Measurements from ENCODE around the gene RPL13A.
"Not testable (repeated sequence)": the region's sequence is repeated elsewhere in the genome, so short reads cannot be mapped to it uniquely, and the experiment has no call there.

RPL13A gene

GRCh38 chr19:49458567-49458903 is 28.9 kb upstream of the RPL13A start:
- DNase-seq = no peak

GRCh38 chr19:49459388-49459787 is 28.0 kb upstream of the RPL13A start:
- DNase-seq = no peak

- not testable (repeated sequence) for DNase-seq
These were observed 26.3 kb upstream of the RPL13A start for GRCh38 chr19:49461130-49461529.

GRCh38 chr19:49461656-49462055 is 25.8 kb upstream of the RPL13A start:
- DNase-seq = no peak

- no peak for DNase-seq
These were observed 24.9 kb upstream of the RPL13A start for GRCh38 chr19:49462492-49462891.

- no peak for DNase-seq
These were observed 23.3 kb upstream of the RPL13A start for GRCh38 chr19:49463960-49464740.

- DNase-seq = no peak
These were observed 22.0 kb upstream of the RPL13A start for GRCh38 chr19:49465371-49465770.

- no peak for DNase-seq
These were observed 19.2 kb upstream of the RPL13A start for GRCh38 chr19:49468199-49468598.

GRCh38 chr19:49468746-49469447 is 18.5 kb upstream of the RPL13A start:
- peak in 2 of 4 experiments; percentile 56 to 80 for DNase-seq

- peak in 2 of 4 experiments; percentile 25 to 45 for DNase-seq
These were observed 17.4 kb upstream of the RPL13A start for GRCh38 chr19:49469828-49470614.

- DNase-seq = no peak
These were observed 16.8 kb upstream of the RPL13A start for GRCh38 chr19:49470615-49470978.

GRCh38 chr19:49472936-49473335 is 14.5 kb upstream of the RPL13A start:
- DNase-seq = no peak

- DNase-seq = not testable (repeated sequence)
These were observed 13.9 kb upstream of the RPL13A start for GRCh38 chr19:49473501-49473867.

GRCh38 chr19:49473868-49474541 is 13.4 kb upstream of the RPL13A start, which contains the start of gene FLT3LG:
Gene FLT3LG, plus strand, starts transcription at chr19:49474215. Its CDS starts 425 bp downstream, at chr19:49474640.
- DNase-seq = peak; percentile 81 to 89 (median 85)

- DNase-seq = no peak
These were observed 12.9 kb upstream of the RPL13A start for GRCh38 chr19:49474542-49474924.

- no peak for DNase-seq
These were observed 12.1 kb upstream of the RPL13A start for GRCh38 chr19:49475191-49475917.

- peak in 3 of 4 experiments; percentile 32 to 61 (median 36) for DNase-seq
These were observed 11.2 kb upstream of the RPL13A start for GRCh38 chr19:49475995-49476880.

- no peak for DNase-seq
These were observed 7.3 kb upstream of the RPL13A start for GRCh38 chr19:49479975-49480628.

- no peak for DNase-seq
These were observed 6.3 kb upstream of the RPL13A start for GRCh38 chr19:49481020-49481683.

- no peak for DNase-seq
These were observed 1.2 kb upstream of the RPL13A start for GRCh38 chr19:49486232-49486631.

Data from activated naive CD4-positive, alpha-beta T cell (primary cell).